DOHH2 (cell line): Measurements from ENCODE around the gene PGAP1.

Experiments
- H3F3A ChIP-seq: fragments of 200-600 bp; sonication (generic), shearing (Covaris generic); 2 replicates; pipeline ENCODE4 v1.6.0; 2016; ENCODE audit warnings: antibody characterized with exemption, mild to moderate bottlenecking; ENCODE audit not compliant: control insufficient read depth, insufficient read depth
- H3K27ac ChIP-seq: fragments of 200-600 bp; sonication (generic); 2 replicates; pipeline ENCODE4 v1.5.1; 2014; ENCODE audit warnings: low read depth, mild to moderate bottlenecking, low read length, moderate library complexity
- H3K27me3 ChIP-seq: fragments of 200-600 bp; sonication (generic); 2 replicates; pipeline ENCODE4 v1.6.1; 2014; ENCODE audit warnings: mild to moderate bottlenecking, low read length, mixed read lengths; ENCODE audit not compliant: control insufficient read depth
- H3K36me3 ChIP-seq: fragments of 200-600 bp; sonication (generic); 2 replicates; pipeline ENCODE4 v1.6.1; 2014; ENCODE audit warnings: mild to moderate bottlenecking, low read length, moderate library complexity, mixed read lengths; ENCODE audit not compliant: control insufficient read depth
- H3K4me1 ChIP-seq: fragments of 200-600 bp; sonication (generic); 2 replicates; pipeline ENCODE4 v1.6.1; 2014; ENCODE audit warnings: mild to moderate bottlenecking, low read length, mixed read lengths; ENCODE audit not compliant: control insufficient read depth
- H3K4me2 ChIP-seq: fragments of 200-600 bp; sonication (generic); 2 replicates; pipeline ENCODE4 v1.6.0; 2014; ENCODE audit warnings: mild to moderate bottlenecking, low read length, moderate library complexity
- H3K4me3 ChIP-seq: fragments of 200-600 bp; sonication (generic); 2 replicates; pipeline ENCODE4 v1.5.1; 2014; ENCODE audit warnings: mild to moderate bottlenecking, low read length, mixed read lengths
- H3K79me2 ChIP-seq: fragments of 200-600 bp; sonication (generic); 2 replicates; pipeline ENCODE4 v1.6.1; 2014; ENCODE audit warnings: mild to moderate bottlenecking, low read length, mixed read lengths; ENCODE audit not compliant: control insufficient read depth
- H3K9me2 ChIP-seq: fragments of 200-600 bp; sonication (generic); replicated peaks from 2 replicates; pipeline ENCODE4 v1.6.1; 2014; ENCODE audit warnings: mild to moderate bottlenecking, low read length, mixed read lengths; ENCODE audit not compliant: control insufficient read depth
- H3K9me3 ChIP-seq: fragments of 200-600 bp; sonication (generic); 2 replicates; pipeline ENCODE4 v1.6.1; 2014; ENCODE audit warnings: antibody characterized with exemption, low read length, mixed read lengths; ENCODE audit not compliant: control insufficient read depth, insufficient read depth
- H4K20me1 ChIP-seq: fragments of 200-600 bp; sonication (generic); 2 replicates; pipeline ENCODE4 v1.6.0; 2014; ENCODE audit warnings: low read depth, mild to moderate bottlenecking, antibody characterized with exemption, low read length, moderate library complexity; ENCODE audit not compliant: control insufficient read depth, insufficient read depth
- CTCF ChIP-seq: fragments of 200-600 bp; sonication (generic); IDR thresholded peaks from one replicate; pipeline ENCODE4 v1.5.1; 2014; ENCODE audit warnings: antibody characterized with exemption, mild to moderate bottlenecking, low read depth, low read length; ENCODE audit not compliant: poor library complexity, severe bottlenecking
- EZH2phosphoT487 ChIP-seq: fragments of 200-600 bp; sonication (generic); IDR thresholded peaks from 2 replicates; pipeline ENCODE4 v1.6.1; 2017; ENCODE audit warnings: borderline replicate concordance, mild to moderate bottlenecking, antibody characterized with exemption, low read length, moderate library complexity, mixed read lengths

Gene PGAP1

GRCh38 chr2:196854629-196855028 lies 71.9 kb downstream of the PGAP1 start:
- Histone ChIP-seq H3K79me2 (no peaks in the 10 kb centered on the region), H3K4me1 (no peaks in the 10 kb centered on the region), H3K27me3 (no peaks in the 10 kb centered on the region), H3K27ac (no peak overlapping the region), H3K9me2 (no peaks in the 10 kb centered on the region), H3F3A (no peaks in the 10 kb centered on the region), H4K20me1 (no peaks in the 10 kb centered on the region), H3K4me2 (no peak overlapping the region), H3K4me3 (no peak overlapping the region), H3K9me3 (no peaks in the 10 kb centered on the region), H3K36me3 (no peaks in the 10 kb centered on the region)
- TF ChIP-seq CTCF (no peak), EZH2phosphoT487 (no peak)

GRCh38 chr2:196853301-196854087 lies 73.0 kb downstream of the PGAP1 start:
- H3K9me2 ChIP-seq = no peaks in the 10 kb centered on the region
- H3K36me3 ChIP-seq = no peaks in the 10 kb centered on the region
- H4K20me1 ChIP-seq = no peaks in the 10 kb centered on the region
- H3K4me3 ChIP-seq = no peak overlapping the region
- TF ChIP-seq EZH2phosphoT487 (no peak), CTCF (no peak)
- no peaks in the 10 kb centered on the region for H3K79me2 ChIP-seq
- no peak overlapping the region for H3K27ac ChIP-seq
- no peaks in the 10 kb centered on the region for H3K27me3 ChIP-seq
- H3K4me1 ChIP-seq = no peaks in the 10 kb centered on the region
- no peak overlapping the region for H3K4me2 ChIP-seq
- no peaks in the 10 kb centered on the region for H3F3A ChIP-seq
- no peaks in the 10 kb centered on the region for H3K9me3 ChIP-seq

GRCh38 chr2:196851088-196851487 lies 75.4 kb downstream of the PGAP1 start:
- TF ChIP-seq CTCF (no peak), EZH2phosphoT487 (no peak)
- H3K4me2 ChIP-seq = no peak overlapping the region
- no peaks in the 10 kb centered on the region for H3K4me1 ChIP-seq
- H3K27me3 ChIP-seq = no peaks in the 10 kb centered on the region
- no peaks in the 10 kb centered on the region for H3K79me2 ChIP-seq
- no peaks in the 10 kb centered on the region for H3K36me3 ChIP-seq
- H3K27ac ChIP-seq = no peak overlapping the region
- H3K9me2 ChIP-seq = no peaks in the 10 kb centered on the region
- H3K9me3 ChIP-seq = no peaks in the 10 kb centered on the region
- H3K4me3 ChIP-seq = no peak overlapping the region
- no peaks in the 10 kb centered on the region for H4K20me1 ChIP-seq
- no peaks in the 10 kb centered on the region for H3F3A ChIP-seq
